Activated T-helper 1 cell treated with anti-CD3 and anti-CD28 coated beads, Interleukin-12 subunit alpha, Interleukin-12 subunit beta, Interleukin-2, Interleukin-4 antibody, amounts not matched to agents 30 ng/mL and 10 ng/mL and 1 ng/mL, durations not matched to agents 14 hours and 24 hours and 36 hours (primary cell): ENCODE results near the gene TNIP2. TPM values are rescaled to one million over a fixed set of nuclear protein-coding genes. Genes with fewer than 3 reads are reported as not detected.
"Not testable (repeated sequence)": the region's sequence is repeated elsewhere in the genome, so short reads cannot be mapped to it uniquely, and the experiment has no call there.

ENCODE experiments used
- DNase-seq: peaks from one replicate; pipeline ENCODE4 v3.0.0; 2021; ENCODE audit warnings: low spot score
- H3K27ac Mint-ChIP-seq: one replicate; pipeline ENCODE4 v1.8.0; 2021; ENCODE audit warnings: mild to moderate bottlenecking, mixed read lengths
- H3K27me3 Mint-ChIP-seq: one replicate; pipeline ENCODE4 v1.8.0; 2022; ENCODE audit warnings: mild to moderate bottlenecking, moderate library complexity, mixed read lengths; ENCODE audit not compliant: insufficient read depth
- H3K36me3 Mint-ChIP-seq: one replicate; pipeline ENCODE4 v1.8.0; 2021; ENCODE audit warnings: low read depth, mixed read lengths
- H3K4me1 Mint-ChIP-seq: one replicate; pipeline ENCODE4 v1.8.0; 2021; ENCODE audit warnings: low read depth, mixed read lengths
- H3K4me3 Mint-ChIP-seq: one replicate; pipeline ENCODE4 v1.8.0; 2021; ENCODE audit warnings: mild to moderate bottlenecking, moderate library complexity, mixed read lengths
- H3K9me3 Mint-ChIP-seq: one replicate; pipeline ENCODE4 v1.8.0; 2021; ENCODE audit warnings: mixed read lengths
- intact Hi-C: fragments of 100-400 bp; cut with micrococcal nuclease; formaldehyde crosslinking; loops from one replicate; pipeline ENCODE4 v1.15.1; 2024
- total RNA-seq: library from RNA; stranded (reverse); gene quantifications from 2 replicates; pipeline ENCODE4 v1.2.3, GENCODE V29; 2022

Gene TNIP2
- total RNA-seq, 1 donor from 2014 or later, result 98.6 TPM

DNA sequence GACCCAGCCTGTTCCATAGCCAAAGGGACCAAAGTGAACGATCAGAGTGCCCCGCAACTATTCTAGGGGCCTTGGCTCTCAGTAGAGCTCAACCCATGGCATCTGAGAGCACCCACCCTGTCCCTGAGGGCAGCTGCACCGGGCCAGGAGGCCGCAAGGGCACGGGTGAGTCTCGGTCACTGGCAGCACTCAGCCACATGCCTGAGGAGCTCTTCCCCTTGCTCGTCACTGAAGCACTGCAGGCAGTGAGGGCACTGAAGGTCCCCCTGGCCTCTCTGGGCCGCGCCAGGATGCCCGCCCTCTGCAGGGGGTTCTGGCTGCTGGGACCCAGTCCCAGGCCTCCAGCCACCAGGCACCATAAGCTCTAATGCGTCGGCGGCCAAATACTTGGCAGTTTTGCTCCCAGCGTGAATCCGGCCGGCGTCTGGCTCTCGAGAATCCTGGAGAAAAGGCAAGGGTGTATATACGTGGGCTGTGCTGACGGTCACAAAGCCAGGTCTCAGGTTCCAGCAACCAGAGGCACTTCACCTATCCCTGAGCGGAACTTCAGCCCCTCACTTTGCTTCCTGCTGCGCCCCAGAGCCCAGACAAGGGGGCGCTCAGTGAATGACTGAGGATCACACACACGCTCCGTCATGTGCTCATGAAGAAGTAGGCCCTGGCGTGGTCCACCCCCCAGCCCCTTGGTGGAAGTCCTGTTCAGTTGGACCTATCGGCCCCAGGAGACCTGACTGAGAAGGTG is 13.9 kb downstream of the TNIP2 start:
- Mint-ChIP-seq H3K36me3 (peaks cover 67% of the 10 kb centered on the region), H3K27ac (no peak overlapping the region), H3K4me3 (no peak overlapping the region), H3K9me3 (peaks cover 4% of the 10 kb centered on the region), H3K4me1 (peaks cover 43% of the 10 kb centered on the region), H3K27me3 (no peaks in the 10 kb centered on the region)
- DNase-seq, result no peak
- intact Hi-C loops, result no loop called here

DNA sequence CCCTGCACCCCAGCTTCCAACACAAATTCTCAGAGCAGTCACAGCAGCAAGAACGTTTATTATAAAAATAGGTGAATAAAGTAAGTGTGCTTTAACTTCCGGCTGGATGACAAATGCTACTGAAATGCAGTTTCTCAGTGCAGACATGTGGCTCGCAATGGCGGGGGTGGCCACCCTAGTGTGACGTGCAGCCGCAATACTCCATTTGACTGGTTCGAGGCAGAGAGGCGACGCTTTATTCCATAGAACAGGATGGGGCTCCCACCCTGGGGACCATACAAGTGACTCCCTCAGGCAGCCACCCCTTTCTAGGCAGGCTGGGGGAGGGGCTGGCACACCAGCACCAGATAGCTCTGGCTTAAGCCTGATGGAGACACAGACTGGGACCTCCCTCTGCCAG is 14.5 kb downstream of the TNIP2 start:
- intact Hi-C loops, result no loop called here
- Mint-ChIP-seq H3K36me3 (peaks cover 63% of the 10 kb centered on the region), H3K4me1 (peaks cover 37% of the 10 kb centered on the region), H3K27me3 (no peaks in the 10 kb centered on the region), H3K27ac (no peak overlapping the region), H3K4me3 (no peak overlapping the region), H3K9me3 (peaks cover 6% of the 10 kb centered on the region)
- no peak for DNase-seq

DNA sequence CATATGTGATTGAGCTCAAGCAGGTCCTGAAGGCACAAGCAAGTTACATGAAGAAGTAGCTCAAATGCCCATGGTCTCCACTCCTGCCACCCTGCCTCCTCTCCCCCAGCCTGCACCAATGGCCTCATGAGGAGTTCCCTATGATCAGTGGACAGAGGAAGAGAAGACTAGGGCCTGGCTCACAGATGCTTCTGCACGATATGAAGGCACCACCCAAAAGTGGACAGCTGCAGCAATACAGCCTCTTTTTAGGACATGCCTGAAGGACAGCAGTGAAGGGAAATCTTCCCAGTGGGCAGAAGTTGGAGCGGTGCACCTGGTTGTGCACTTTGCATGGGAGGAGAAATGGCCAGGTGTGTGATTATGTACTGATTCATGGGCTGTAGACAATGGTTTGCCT is 17.8 kb downstream of the TNIP2 start:
- DNase-seq, H3K4me3 Mint-ChIP-seq, H3K27me3 Mint-ChIP-seq, intact Hi-C loops: not testable (repeated sequence)
- H3K36me3 Mint-ChIP-seq, result peaks cover 44% of the 10 kb centered on the region
- peaks cover 18% of the 10 kb centered on the region for H3K4me1 Mint-ChIP-seq
- H3K9me3 Mint-ChIP-seq, result peaks cover 19% of the 10 kb centered on the region
- H3K27ac Mint-ChIP-seq, result peak overlapping the region; percentile 6

DNA sequence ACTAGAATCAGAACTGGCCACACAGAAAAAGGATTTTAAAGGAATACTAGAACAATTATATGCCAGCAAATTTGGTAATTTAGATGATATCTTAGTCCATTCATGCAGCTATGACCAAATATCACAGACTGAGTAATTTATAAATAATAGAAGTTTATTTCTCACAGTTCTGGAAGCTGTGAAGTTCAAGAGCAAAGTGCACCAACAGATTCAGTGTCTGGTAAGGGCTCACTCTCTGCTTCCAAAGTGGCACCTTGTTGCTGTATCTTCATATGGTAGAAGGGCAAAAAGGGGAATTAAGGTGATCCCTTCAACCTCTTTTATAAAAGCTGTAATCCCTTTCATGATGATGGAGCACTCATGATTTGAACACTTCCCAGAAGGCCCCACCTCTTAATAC is 20.3 kb downstream of the TNIP2 start:
- H3K36me3 Mint-ChIP-seq, result peaks cover 47% of the 10 kb centered on the region

DNA sequence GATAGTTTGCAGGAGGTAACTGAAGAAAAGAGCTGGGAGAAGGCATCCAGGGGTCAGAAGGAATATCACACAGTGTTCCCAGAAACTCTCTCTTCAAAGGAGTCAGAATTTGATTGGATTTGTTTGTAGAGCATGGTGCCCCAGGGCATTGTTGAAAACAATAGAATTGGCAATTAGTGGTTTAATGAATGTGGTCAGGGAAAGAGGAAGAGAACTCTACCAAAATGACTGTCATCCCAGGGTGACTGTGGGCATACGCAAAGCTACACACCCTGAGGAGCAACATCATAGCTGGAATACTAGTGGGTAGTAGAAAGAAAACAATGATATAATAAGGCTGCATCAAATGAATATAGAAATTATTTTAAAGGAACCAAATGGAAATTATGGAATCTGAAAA is 21.5 kb downstream of the TNIP2 start:
- Mint-ChIP-seq H3K9me3 (peaks cover 19% of the 10 kb centered on the region), H3K27me3 (no peaks in the 10 kb centered on the region), H3K4me3 (no peak overlapping the region), H3K27ac (no peak overlapping the region), H3K36me3 (peaks cover 37% of the 10 kb centered on the region), H3K4me1 (peaks cover 17% of the 10 kb centered on the region)
- DNase-seq, result no peak
- intact Hi-C loops, result no loop called here

More for the DNA sequence above, 20.3 kb downstream of the TNIP2 start:
- intact Hi-C loops, result no loop called here
- H3K27me3 Mint-ChIP-seq, result no peaks in the 10 kb centered on the region
- H3K4me3 Mint-ChIP-seq, result no peak overlapping the region
- H3K4me1 Mint-ChIP-seq, result peaks cover 17% of the 10 kb centered on the region
- peaks cover 19% of the 10 kb centered on the region for H3K9me3 Mint-ChIP-seq
- no peak for DNase-seq
- H3K27ac Mint-ChIP-seq, result no peak overlapping the region

DNA sequence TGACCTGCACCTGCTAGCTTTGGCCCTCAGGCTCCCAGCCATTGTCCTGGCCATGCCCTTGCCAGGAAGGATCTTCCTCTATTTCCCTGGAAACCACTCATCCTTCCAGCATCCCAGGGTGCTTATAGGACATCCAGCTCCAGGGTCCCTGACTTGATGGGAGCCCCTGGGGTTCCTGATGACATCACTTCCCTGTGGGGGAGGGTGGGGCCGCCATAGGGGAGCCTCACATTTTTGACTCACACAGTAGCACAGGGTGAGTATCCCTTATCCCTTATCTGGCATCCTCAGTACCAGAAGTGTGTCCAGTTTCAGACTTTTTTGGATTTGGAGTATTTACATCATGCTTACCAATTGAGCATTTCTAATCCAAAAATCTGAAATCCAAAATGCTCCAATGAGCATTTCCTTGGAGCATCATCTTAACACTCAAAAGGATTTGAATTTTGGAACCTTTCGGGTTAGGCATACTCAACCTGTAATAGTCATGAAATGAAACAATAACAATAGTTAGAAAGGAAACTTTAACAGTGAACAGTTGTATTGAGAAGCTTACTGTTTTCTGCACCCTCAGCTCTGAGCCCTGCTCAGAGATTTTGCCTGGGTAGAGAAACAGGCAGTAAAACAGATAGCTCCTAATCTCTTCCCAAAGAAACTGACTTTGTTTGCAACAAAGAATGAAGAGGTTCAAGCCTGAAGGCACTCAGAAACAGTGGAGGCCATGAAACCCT is 22.1 kb downstream of the TNIP2 start:
- Mint-ChIP-seq H3K27me3 (no peaks in the 10 kb centered on the region), H3K27ac (no peak overlapping the region), H3K9me3 (peaks cover 19% of the 10 kb centered on the region), H3K4me3 (no peak overlapping the region), H3K4me1 (peaks cover 17% of the 10 kb centered on the region), H3K36me3 (peaks cover 38% of the 10 kb centered on the region)
- no peak for DNase-seq
- intact Hi-C loops, result no loop called here

DNA sequence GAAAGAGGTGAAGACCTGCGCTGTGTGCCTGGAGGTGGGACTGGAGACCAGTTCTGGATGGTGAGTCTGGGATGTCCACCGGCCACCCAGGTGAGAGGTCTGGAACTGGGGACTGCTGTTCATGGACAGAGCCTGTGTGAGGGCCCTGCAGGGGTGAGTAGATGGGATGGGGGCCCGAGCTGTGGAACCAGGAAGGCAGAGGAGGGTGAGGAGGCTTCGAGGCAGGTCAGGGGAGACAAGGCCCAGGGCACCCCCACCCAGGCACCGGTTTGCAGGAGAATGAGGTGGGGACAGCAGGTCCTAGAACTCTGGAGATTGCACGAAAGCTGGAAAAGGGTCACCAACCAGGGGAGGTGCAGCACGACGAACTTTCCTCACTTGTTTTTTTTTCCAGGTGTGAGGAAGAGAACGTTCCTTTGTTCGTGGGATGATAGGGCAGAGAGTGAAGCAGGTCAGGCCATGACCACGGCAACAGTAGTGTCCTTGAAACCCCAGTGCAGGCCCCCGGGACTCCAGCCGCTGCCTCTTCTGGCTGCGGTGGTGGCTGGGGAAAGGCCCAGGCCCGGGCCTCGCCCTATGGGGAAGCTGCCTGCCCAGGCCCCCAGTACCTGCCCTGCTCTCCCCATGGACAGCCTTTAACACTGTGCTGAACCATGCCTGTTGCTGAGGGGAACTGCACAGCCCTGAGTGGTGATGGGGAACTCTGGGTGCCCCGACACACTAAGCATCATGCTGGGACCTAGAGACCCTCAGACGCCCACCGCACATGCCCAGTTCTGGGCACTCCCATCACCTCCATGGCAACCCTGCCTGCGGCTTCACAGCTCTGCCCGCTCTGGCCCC is 22.9 kb downstream of the TNIP2 start:
- peaks cover 34% of the 10 kb centered on the region for H3K36me3 Mint-ChIP-seq
- intact Hi-C loops, result no loop called here
- no peaks in the 10 kb centered on the region for H3K27me3 Mint-ChIP-seq
- no peak for DNase-seq
- peaks cover 16% of the 10 kb centered on the region for H3K9me3 Mint-ChIP-seq
- no peak overlapping the region for H3K4me3 Mint-ChIP-seq
- no peak overlapping the region for H3K27ac Mint-ChIP-seq
- H3K4me1 Mint-ChIP-seq, result peaks cover 17% of the 10 kb centered on the region

DNA sequence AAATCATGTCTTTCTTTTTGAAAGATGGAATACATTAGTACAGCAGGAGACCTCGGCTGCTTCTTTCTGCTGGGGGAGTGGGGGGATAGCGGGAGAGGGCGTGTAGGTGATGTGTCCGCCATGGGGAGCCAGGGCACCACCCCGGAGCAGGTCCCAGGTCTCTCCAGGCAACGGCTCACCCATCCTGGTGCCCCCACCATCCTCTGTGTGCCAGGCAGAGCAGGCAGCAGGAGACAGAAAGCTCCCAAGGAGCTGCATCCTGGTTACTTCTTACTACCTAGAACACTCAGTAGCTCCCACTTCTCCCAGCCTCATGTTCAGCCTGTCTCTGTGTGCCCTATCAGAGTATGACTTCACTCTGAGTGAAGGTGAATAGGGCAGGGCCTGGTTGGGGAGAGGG is 23.6 kb downstream of the TNIP2 start:
- Mint-ChIP-seq H3K36me3 (peaks cover 31% of the 10 kb centered on the region), H3K27ac (no peak overlapping the region)

DNA sequence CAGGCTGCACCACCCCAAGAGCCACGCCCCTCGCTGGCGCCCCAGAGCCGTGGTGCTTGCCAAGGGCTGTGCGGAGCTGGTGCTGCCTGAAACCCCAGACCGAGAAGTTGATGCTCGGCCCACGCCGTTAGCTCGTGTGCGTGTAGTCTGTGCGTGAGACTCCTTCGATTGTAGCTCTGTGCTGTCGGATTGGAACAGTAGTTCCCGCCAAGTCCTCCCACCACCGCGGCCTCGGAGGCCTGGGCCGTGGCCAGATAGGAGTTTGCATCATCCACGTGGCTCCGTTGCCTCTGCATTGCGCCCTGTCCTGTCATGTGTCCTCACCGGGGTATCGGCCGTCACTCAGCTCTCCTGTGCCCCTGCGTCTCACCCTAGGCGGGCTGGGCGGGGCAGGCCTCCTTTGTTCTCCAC is 24.2 kb downstream of the TNIP2 start:
- Mint-ChIP-seq H3K27me3 (no peaks in the 10 kb centered on the region), H3K4me1 (peaks cover 17% of the 10 kb centered on the region), H3K4me3 (no peak overlapping the region), H3K36me3 (peaks cover 31% of the 10 kb centered on the region), H3K9me3 (peaks cover 15% of the 10 kb centered on the region), H3K27ac (no peak overlapping the region)
- intact Hi-C loops, result no loop called here
- DNase-seq, result no peak

More for the DNA sequence above, 23.6 kb downstream of the TNIP2 start:
- intact Hi-C loops, result no loop called here
- peaks cover 15% of the 10 kb centered on the region for H3K9me3 Mint-ChIP-seq
- DNase-seq, result no peak
- no peak overlapping the region for H3K4me3 Mint-ChIP-seq
- H3K4me1 Mint-ChIP-seq, result peaks cover 17% of the 10 kb centered on the region
- H3K27me3 Mint-ChIP-seq, result no peaks in the 10 kb centered on the region

DNA sequence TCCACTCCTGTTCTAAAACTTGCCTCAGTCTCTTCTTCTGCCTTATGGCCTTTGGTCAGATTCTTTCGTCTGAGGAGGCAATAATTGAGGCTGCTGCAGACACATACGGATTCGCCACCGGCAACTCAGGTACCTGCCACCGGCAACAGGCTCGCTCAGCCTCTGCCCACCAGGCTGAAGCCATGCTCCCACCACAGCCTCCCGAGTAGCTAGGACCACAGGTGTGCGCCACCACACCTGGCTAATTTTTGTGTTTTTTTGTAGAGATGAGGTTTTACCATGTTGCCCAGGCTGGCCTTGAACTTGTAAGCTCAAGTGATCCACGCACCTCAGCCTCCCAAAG is 26.6 kb downstream of the TNIP2 start:
- intact Hi-C loops, result no loop called here
- peaks cover 14% of the 10 kb centered on the region for H3K4me1 Mint-ChIP-seq
- no peaks in the 10 kb centered on the region for H3K27me3 Mint-ChIP-seq
- DNase-seq, result no peak
- H3K27ac Mint-ChIP-seq, result no peak overlapping the region
- H3K4me3 Mint-ChIP-seq, result no peak overlapping the region
- H3K9me3 Mint-ChIP-seq, result no peaks in the 10 kb centered on the region
- peaks cover 19% of the 10 kb centered on the region for H3K36me3 Mint-ChIP-seq

DNA sequence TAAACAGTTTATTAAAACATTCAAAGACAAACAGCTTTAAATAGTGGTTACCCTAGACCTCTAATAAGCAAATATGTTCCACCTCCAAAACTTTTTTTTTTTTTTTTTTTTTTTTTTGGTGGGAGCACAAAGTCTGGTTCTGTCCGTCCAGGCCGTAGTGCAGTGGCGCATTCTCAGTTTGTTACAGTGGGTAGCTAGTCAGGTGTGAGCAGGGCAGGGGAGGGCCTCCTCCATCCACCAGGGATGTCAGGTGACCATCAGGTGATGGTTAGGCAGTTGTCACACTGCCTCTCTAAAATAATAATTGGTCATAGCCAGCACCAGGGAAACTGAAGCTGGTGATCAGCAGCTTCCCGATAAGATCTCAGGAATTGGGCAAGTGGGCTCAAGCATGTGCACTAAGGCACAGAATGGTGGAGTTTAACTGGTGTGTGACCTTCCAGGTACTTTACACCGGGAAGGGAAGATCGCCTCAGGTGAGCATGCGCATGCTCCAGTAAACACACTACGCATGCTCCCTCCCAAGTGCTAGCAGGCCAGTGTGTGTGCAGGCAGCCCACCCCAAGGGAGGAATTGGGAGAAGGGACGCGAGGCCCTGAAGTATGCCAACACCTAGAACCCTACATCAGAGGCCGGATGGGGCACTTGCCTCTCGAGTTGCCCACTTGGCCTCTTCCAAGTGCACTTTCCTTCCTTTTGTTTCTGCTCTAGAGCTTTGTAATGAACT is 27.2 kb downstream of the TNIP2 start:
- Mint-ChIP-seq H3K27me3 (no peaks in the 10 kb centered on the region), H3K4me1 (peaks cover 14% of the 10 kb centered on the region), H3K9me3 (no peaks in the 10 kb centered on the region), H3K4me3 (no peak overlapping the region), H3K36me3 (peaks cover 19% of the 10 kb centered on the region), H3K27ac (no peak overlapping the region)
- intact Hi-C loops, result no loop called here
- DNase-seq, result no peak

DNA sequence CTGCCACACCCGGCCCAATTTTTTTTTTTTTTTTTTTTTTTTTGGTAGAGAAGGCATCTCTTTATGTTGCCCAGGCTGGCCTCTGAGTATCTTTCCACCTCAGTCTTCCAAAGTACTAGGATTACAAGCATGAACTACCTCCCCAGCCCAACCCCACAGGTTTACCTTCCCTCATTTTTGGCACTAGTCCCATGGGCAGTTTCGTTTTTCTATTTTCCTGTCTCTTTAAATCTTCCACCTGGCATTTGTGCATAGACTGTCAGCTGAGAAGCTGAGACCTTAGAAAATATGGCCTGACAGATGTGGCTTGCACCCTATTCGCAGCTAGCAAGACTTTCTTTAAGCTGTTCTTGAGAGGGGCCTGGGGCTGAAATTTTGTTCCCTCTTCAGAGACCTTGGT is 27.9 kb downstream of the TNIP2 start:
- intact Hi-C loops, result no loop called here
- peaks cover 12% of the 10 kb centered on the region for H3K4me1 Mint-ChIP-seq
- no peak for DNase-seq
- H3K36me3 Mint-ChIP-seq, result peaks cover 19% of the 10 kb centered on the region
- H3K27me3 Mint-ChIP-seq, result no peaks in the 10 kb centered on the region
- no peaks in the 10 kb centered on the region for H3K9me3 Mint-ChIP-seq
- no peak overlapping the region for H3K4me3 Mint-ChIP-seq
- H3K27ac Mint-ChIP-seq, result no peak overlapping the region
